ENCODE data around the gene INPP4B.

Gene INPP4B

GRCh38 chr4:142045996-142046395 is 800.1 kb downstream of the INPP4B start:
- in situ Hi-C loops (cut with MboI; ENCODE audit: low sequenced_read_pairs, unreplicated experiment) = no loop called here
- no peak for TF ChIP-seq CTCF (IDR thresholded peaks at IDR 0.05; ENCODE audit: borderline replicate concordance, control extremely low read depth, extremely low read depth, insufficient read depth, missing control alignments)
- DNase-seq (ENCODE audit: low spot score) = no peak

GRCh38 chr4:142044271-142044670 is 801.8 kb downstream of the INPP4B start:
- no peak for TF ChIP-seq CTCF (IDR thresholded peaks at IDR 0.05; ENCODE audit: borderline replicate concordance, control extremely low read depth, extremely low read depth, insufficient read depth, missing control alignments)
- DNase-seq (ENCODE audit: low spot score) = no peak
- in situ Hi-C loops (cut with MboI; ENCODE audit: low sequenced_read_pairs, unreplicated experiment) = no loop called here

GRCh38 chr4:142043509-142043908 is 802.6 kb downstream of the INPP4B start:
- in situ Hi-C loops (cut with MboI; ENCODE audit: low sequenced_read_pairs, unreplicated experiment) = no loop called here
- TF ChIP-seq CTCF (IDR thresholded peaks at IDR 0.05; ENCODE audit: borderline replicate concordance, control extremely low read depth, extremely low read depth, insufficient read depth, missing control alignments) = no peak

GRCh38 chr4:142041788-142042187 is 804.3 kb downstream of the INPP4B start:
- no peak for DNase-seq (ENCODE audit: low spot score)
- TF ChIP-seq CTCF (IDR thresholded peaks at IDR 0.05; ENCODE audit: borderline replicate concordance, control extremely low read depth, extremely low read depth, insufficient read depth, missing control alignments) = no peak
- in situ Hi-C loops (cut with MboI; ENCODE audit: low sequenced_read_pairs, unreplicated experiment) = no loop called here

More at GRCh38 chr4:142043509-142043908, 802.6 kb downstream of the INPP4B start:
- no peak for DNase-seq (ENCODE audit: low spot score)

- in situ Hi-C loops (cut with MboI; ENCODE audit: low sequenced_read_pairs, unreplicated experiment) = no loop called here
- DNase-seq (ENCODE audit: low spot score) = no peak
- no peak for TF ChIP-seq CTCF (IDR thresholded peaks at IDR 0.05; ENCODE audit: borderline replicate concordance, control extremely low read depth, extremely low read depth, insufficient read depth, missing control alignments)
Measured at GRCh38 chr4:142040043-142040442, 806.1 kb downstream of the INPP4B start.

GRCh38 chr4:142036795-142037583 is 809.1 kb downstream of the INPP4B start:
- TF ChIP-seq CTCF (IDR thresholded peaks at IDR 0.05; ENCODE audit: borderline replicate concordance, control extremely low read depth, extremely low read depth, insufficient read depth, missing control alignments) = no peak
- no peak for DNase-seq (ENCODE audit: low spot score)
- in situ Hi-C loops (cut with MboI; ENCODE audit: low sequenced_read_pairs, unreplicated experiment) = no loop called here
